OCI-LY7 (cell line): Measurements from ENCODE around the gene SERINC3.

Experiments used
- CTCF ChIP-seq: fragments of 200-600 bp; sonication (generic); conservative IDR thresholded peaks from 2 replicates; pipeline ENCODE4 v1.5.1; 2014; ENCODE audit warnings: mild to moderate bottlenecking, antibody characterized with exemption, low read length, moderate library complexity, mixed read lengths
- EZH2phosphoT487 ChIP-seq: fragments of 200-600 bp; sonication (generic); IDR thresholded peaks from 2 replicates; pipeline ENCODE4 v1.6.1; 2018; ENCODE audit warnings: low read depth, borderline replicate concordance, mild to moderate bottlenecking, mixed run types, antibody characterized with exemption, low read length, moderate library complexity, mixed read lengths

- TF ChIP-seq CTCF (no peak), EZH2phosphoT487 (no peak)
Observed at GRCh38 chr20:44461803-44462174, 60.1 kb downstream of the SERINC3 start.
